HUES6 (cell line): ENCODE results near the gene RPS19.

Source experiments
- H3K27ac ChIP-seq: 2 replicates; pipeline ENCODE4 v1.7.0; 2013; ENCODE audit warnings: low read depth, mild to moderate bottlenecking, low read length, inconsistent platforms
- H3K27me3 ChIP-seq: 2 replicates; pipeline ENCODE4 v1.6.1; 2013; ENCODE audit warnings: low read length; ENCODE audit not compliant: control insufficient read depth, insufficient read depth
- H3K36me3 ChIP-seq: 2 replicates; pipeline ENCODE4 v1.6.1; 2013; ENCODE audit warnings: low read length; ENCODE audit not compliant: control insufficient read depth, insufficient read depth
- H3K4me1 ChIP-seq: 2 replicates; pipeline ENCODE4 v1.6.1; 2013; ENCODE audit warnings: low read length; ENCODE audit not compliant: control insufficient read depth, insufficient read depth
- H3K4me3 ChIP-seq: 2 replicates; pipeline ENCODE4 v1.5.1; 2013; ENCODE audit warnings: low read depth, low read length
- H3K9ac ChIP-seq: one replicate; pipeline ENCODE4 v1.6.1; 2013; ENCODE audit warnings: mild to moderate bottlenecking, low read length
- H3K9me3 ChIP-seq: 2 replicates; pipeline ENCODE4 v1.6.1; 2013; ENCODE audit warnings: low read depth, low read length; ENCODE audit not compliant: control insufficient read depth, insufficient read depth

Gene RPS19

DNA sequence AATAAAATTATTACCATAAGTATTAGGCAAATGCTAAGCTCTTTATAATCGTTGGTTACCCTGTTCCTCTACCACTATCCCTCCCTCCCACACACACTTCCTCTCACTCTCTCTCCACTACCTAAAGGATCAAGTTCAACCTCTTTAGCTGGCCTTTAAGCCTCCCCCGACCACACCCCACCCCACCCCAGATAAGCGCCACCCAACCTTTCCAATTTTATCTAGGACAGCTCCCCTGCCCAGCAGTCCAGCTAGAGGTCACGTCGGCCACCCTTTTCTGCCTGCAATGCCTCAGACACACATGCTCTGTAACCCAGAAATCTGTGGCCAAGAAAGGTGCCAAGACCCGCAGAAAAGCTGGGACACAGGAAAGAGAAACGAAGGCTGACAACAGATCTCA is 16.7 kb upstream of the RPS19 start:
- Histone ChIP-seq H3K36me3 (no peaks in the 10 kb centered on the region), H3K4me3 (no peak overlapping the region), H3K27ac (no peak overlapping the region), H3K4me1 (no peaks in the 10 kb centered on the region), H3K27me3 (peaks cover 17% of the 10 kb centered on the region; the same call in 1 of the 2 replicates), H3K9me3 (peaks cover 5% of the 10 kb centered on the region), H3K9ac (no peak overlapping the region)

DNA sequence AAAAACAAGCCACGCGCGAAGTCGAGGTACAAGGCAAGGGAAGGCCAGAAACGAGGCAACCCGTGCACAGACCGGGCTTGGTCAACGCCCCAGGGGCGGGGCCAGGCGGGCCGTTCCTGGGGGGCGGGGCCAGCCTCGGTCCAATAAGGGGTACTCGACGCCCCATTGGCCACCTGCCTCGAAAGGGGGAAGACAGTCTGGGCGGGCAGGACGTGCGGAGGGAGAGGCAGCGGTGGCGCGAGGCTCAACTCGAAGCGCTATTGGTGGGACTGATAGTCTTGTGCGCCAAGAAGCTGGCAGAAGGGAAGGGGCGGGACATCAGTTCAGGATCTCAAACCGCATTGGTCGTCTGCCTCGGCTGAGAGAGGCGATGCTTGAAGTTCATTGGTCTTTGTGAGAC is 15.5 kb upstream of the RPS19 start, which contains the start of gene LYPD4:
LYPD4 (minus strand) TSS at position 83 of the 400 bp plus-strand sequence. CDS start 5,398 bp downstream, outside the sequence.
- H3K9me3 ChIP-seq, result peaks cover 5% of the 10 kb centered on the region
- peaks cover 7% of the 10 kb centered on the region; the same call in 1 of the 2 replicates for H3K27me3 ChIP-seq
- no peak within 1 kb of the TSS for H3K4me3 ChIP-seq
- H3K27ac ChIP-seq, result no peak within 1 kb of the TSS
- no peak within 1 kb of the TSS for H3K9ac ChIP-seq
- no peaks in the 10 kb centered on the region for H3K36me3 ChIP-seq
- no peaks in the 10 kb centered on the region for H3K4me1 ChIP-seq

DNA sequence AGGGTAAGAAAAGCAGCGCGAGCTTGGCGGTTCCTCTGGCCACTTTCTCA is 15.2 kb upstream of the RPS19 start, which contains the start of gene DMRTC2:
DMRTC2 (plus strand) TSS at position 42 of the 50 bp plus-strand sequence. CDS start 2,387 bp downstream, outside the sequence.
- Histone ChIP-seq H3K36me3 (no peaks in the 10 kb centered on the region), H3K27ac (no peak within 1 kb of the TSS), H3K9me3 (peaks cover 5% of the 10 kb centered on the region), H3K27me3 (peaks cover 7% of the 10 kb centered on the region; the same call in 1 of the 2 replicates), H3K4me1 (no peaks in the 10 kb centered on the region), H3K9ac (no peak within 1 kb of the TSS), H3K4me3 (no peak within 1 kb of the TSS)

- Histone ChIP-seq H3K4me3 (no peak overlapping the region), H3K9me3 (peaks cover 5% of the 10 kb centered on the region), H3K36me3 (no peaks in the 10 kb centered on the region), H3K27ac (no peak overlapping the region), H3K9ac (no peak overlapping the region), H3K4me1 (no peaks in the 10 kb centered on the region), H3K27me3 (peaks cover 7% of the 10 kb centered on the region; the same call in 1 of the 2 replicates)
These were observed 14.9 kb upstream of the RPS19 start for GRCh38 chr19:41845051-41845590.

- H3K36me3 ChIP-seq, result no peaks in the 10 kb centered on the region
- peaks cover 5% of the 10 kb centered on the region for H3K9me3 ChIP-seq
- peaks cover 10% of the 10 kb centered on the region; the same call in 1 of the 2 replicates for H3K4me1 ChIP-seq
- H3K27me3 ChIP-seq, result peaks cover 12% of the 10 kb centered on the region
- H3K27ac ChIP-seq, result no peak overlapping the region
- no peak overlapping the region for H3K9ac ChIP-seq
- no peak overlapping the region for H3K4me3 ChIP-seq
These were observed 12.5 kb upstream of the RPS19 start for GRCh38 chr19:41847351-41848105.

- H3K27me3 ChIP-seq, result peaks cover 22% of the 10 kb centered on the region
- H3K36me3 ChIP-seq, result no peaks in the 10 kb centered on the region
- peaks cover 10% of the 10 kb centered on the region; the same call in 1 of the 2 replicates for H3K4me1 ChIP-seq
- H3K4me3 ChIP-seq, result no peak overlapping the region
- H3K9ac ChIP-seq, result no peak overlapping the region
- no peak overlapping the region for H3K27ac ChIP-seq
- peaks cover 5% of the 10 kb centered on the region for H3K9me3 ChIP-seq
These were observed 11.4 kb upstream of the RPS19 start for GRCh38 chr19:41848666-41849065.

GRCh38 chr19:41849067-41849466 is 11.0 kb upstream of the RPS19 start:
- Histone ChIP-seq H3K36me3 (no peaks in the 10 kb centered on the region), H3K27ac (no peak overlapping the region), H3K9ac (no peak overlapping the region), H3K4me3 (no peak overlapping the region), H3K4me1 (peaks cover 10% of the 10 kb centered on the region; the same call in 1 of the 2 replicates), H3K9me3 (peaks cover 5% of the 10 kb centered on the region), H3K27me3 (peaks cover 26% of the 10 kb centered on the region)

GRCh38 chr19:41850381-41850780 is 9.7 kb upstream of the RPS19 start:
- Histone ChIP-seq H3K36me3 (no peaks in the 10 kb centered on the region), H3K9ac (no peak overlapping the region), H3K27ac (no peak overlapping the region), H3K9me3 (no peaks in the 10 kb centered on the region), H3K4me3 (no peak overlapping the region), H3K4me1 (peaks cover 10% of the 10 kb centered on the region; the same call in 1 of the 2 replicates), H3K27me3 (peaks cover 32% of the 10 kb centered on the region)

GRCh38 chr19:41851456-41851855 is 8.6 kb upstream of the RPS19 start:
- Histone ChIP-seq H3K27me3 (peaks cover 32% of the 10 kb centered on the region), H3K36me3 (no peaks in the 10 kb centered on the region), H3K27ac (no peak overlapping the region), H3K4me3 (no peak overlapping the region), H3K9me3 (no peaks in the 10 kb centered on the region), H3K9ac (no peak overlapping the region), H3K4me1 (peaks cover 10% of the 10 kb centered on the region; the same call in 1 of the 2 replicates)

- peaks cover 28% of the 10 kb centered on the region for H3K27me3 ChIP-seq
These were observed 6.7 kb upstream of the RPS19 start for GRCh38 chr19:41853344-41853743.

GRCh38 chr19:41853768-41854167 is 6.3 kb upstream of the RPS19 start:
- H3K9me3 ChIP-seq, result no peaks in the 10 kb centered on the region
- H3K36me3 ChIP-seq, result no peaks in the 10 kb centered on the region
- peaks cover 28% of the 10 kb centered on the region for H3K27me3 ChIP-seq
- H3K9ac ChIP-seq, result no peak overlapping the region
- no peak overlapping the region for H3K27ac ChIP-seq
- no peak overlapping the region for H3K4me3 ChIP-seq
- H3K4me1 ChIP-seq, result peaks cover 10% of the 10 kb centered on the region; the same call in 1 of the 2 replicates

More at GRCh38 chr19:41853344-41853743, 6.7 kb upstream of the RPS19 start:
- no peak overlapping the region for H3K9ac ChIP-seq
- H3K4me1 ChIP-seq, result peaks cover 10% of the 10 kb centered on the region; the same call in 1 of the 2 replicates
- no peaks in the 10 kb centered on the region for H3K9me3 ChIP-seq
- no peak overlapping the region for H3K27ac ChIP-seq
- no peaks in the 10 kb centered on the region for H3K36me3 ChIP-seq
- no peak overlapping the region for H3K4me3 ChIP-seq
